Measurements from ENCODE around the gene CCNJL.

Gene CCNJL

DNA sequence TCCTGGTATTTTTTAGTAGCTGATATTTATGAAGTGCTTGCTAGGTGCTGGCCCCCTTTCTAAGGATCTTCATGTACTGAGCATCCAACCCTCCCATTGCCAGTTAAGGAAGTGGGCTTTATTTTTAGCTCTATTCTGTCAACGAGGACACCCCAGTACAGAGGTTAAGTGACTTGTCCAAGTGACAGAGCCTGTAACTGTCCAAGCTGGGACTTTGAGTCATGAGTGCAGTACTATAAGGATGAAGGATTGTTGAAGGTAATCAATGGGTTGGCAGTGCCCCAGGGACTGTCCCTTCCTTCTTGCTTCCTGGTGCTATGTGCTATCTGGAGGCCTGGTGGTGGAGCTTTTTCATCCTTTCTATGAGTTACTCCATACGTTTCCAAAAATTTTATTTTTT, 101.0 kb downstream of the CCNJL start:
- TF ChIP-seq, protein P1, sequence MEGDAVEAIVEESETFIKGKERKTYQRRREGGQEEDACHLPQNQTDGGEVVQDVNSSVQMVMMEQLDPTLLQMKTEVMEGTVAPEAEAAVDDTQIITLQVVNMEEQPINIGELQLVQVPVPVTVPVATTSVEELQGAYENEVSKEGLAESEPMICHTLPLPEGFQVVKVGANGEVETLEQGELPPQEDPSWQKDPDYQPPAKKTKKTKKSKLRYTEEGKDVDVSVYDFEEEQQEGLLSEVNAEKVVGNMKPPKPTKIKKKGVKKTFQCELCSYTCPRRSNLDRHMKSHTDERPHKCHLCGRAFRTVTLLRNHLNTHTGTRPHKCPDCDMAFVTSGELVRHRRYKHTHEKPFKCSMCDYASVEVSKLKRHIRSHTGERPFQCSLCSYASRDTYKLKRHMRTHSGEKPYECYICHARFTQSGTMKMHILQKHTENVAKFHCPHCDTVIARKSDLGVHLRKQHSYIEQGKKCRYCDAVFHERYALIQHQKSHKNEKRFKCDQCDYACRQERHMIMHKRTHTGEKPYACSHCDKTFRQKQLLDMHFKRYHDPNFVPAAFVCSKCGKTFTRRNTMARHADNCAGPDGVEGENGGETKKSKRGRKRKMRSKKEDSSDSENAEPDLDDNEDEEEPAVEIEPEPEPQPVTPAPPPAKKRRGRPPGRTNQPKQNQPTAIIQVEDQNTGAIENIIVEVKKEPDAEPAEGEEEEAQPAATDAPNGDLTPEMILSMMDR (IDR thresholded peaks at IDR 0.05; ENCODE audit: low read depth, low read length), result no peak
- H3K36me3 ChIP-seq, result no peaks in the 10 kb centered on the region
- H3K9me3 ChIP-seq, result no peaks in the 10 kb centered on the region

GRCh38 chr5:160210606-160211005, 101.8 kb downstream of the CCNJL start:
- H3K4me3 ChIP-seq (ENCODE audit: low read depth, low read length), result no peak overlapping the region
- no peaks in the 10 kb centered on the region for H3K27me3 ChIP-seq
- H3K36me3 ChIP-seq, result no peaks in the 10 kb centered on the region
- no peaks in the 10 kb centered on the region for H3K9me3 ChIP-seq
- TF ChIP-seq, protein P1 (IDR thresholded peaks at IDR 0.05; ENCODE audit: low read depth, low read length), result no peak
- H3K4me1 ChIP-seq, result no peaks in the 10 kb centered on the region
- DNase-seq, result no peak

More for the DNA sequence above, 101.0 kb downstream of the CCNJL start:
- no peak for DNase-seq
- H3K27me3 ChIP-seq, result no peaks in the 10 kb centered on the region
- no peaks in the 10 kb centered on the region for H3K4me1 ChIP-seq
- H3K4me3 ChIP-seq (ENCODE audit: low read depth, low read length), result no peak overlapping the region

- no peak for DNase-seq
Measured at GRCh38 chr5:160209917-160210316, 102.4 kb downstream of the CCNJL start.

GRCh38 chr5:160207061-160207460, 105.3 kb downstream of the CCNJL start:
- no peaks in the 10 kb centered on the region for H3K36me3 ChIP-seq
- no peak for DNase-seq
- H3K4me3 ChIP-seq (ENCODE audit: low read depth, low read length), result no peak overlapping the region
- no peaks in the 10 kb centered on the region for H3K9me3 ChIP-seq
- H3K4me1 ChIP-seq, result no peaks in the 10 kb centered on the region
- TF ChIP-seq, protein P1 (IDR thresholded peaks at IDR 0.05; ENCODE audit: low read depth, low read length), result no peak
- H3K27me3 ChIP-seq, result no peaks in the 10 kb centered on the region

More at GRCh38 chr5:160209917-160210316, 102.4 kb downstream of the CCNJL start:
- TF ChIP-seq, protein P1 (IDR thresholded peaks at IDR 0.05; ENCODE audit: low read depth, low read length), result no peak
- Histone ChIP-seq H3K36me3 (no peaks in the 10 kb centered on the region), H3K4me3 (ENCODE audit: low read depth, low read length) (no peak overlapping the region), H3K27me3 (no peaks in the 10 kb centered on the region), H3K9me3 (no peaks in the 10 kb centered on the region), H3K4me1 (no peaks in the 10 kb centered on the region)
